ENCODE measurements around the gene NUBPL.

DNA sequence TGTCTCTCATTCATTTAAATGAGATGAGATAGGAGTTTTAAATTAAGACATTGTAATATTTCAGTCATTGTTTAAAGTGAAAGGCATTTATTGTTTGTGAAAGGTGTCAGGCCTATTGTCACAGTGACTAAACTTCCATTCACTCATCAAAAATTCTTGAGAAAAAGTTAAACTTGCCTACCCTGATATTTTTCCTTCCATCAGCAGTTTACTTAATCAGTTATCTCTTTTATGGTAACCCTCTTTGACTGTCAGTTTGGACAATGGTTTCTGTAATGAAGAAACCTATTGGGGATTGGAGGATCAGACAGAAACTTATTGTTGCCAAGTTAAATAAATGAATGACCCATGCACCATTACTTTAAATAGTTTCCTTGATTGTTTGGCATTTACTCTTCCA is 241.6 kb downstream of the NUBPL start:
- TF ChIP-seq GATA2 (IDR thresholded peaks at IDR 0.05; ENCODE audit: low read depth, low read length) (no peak), GATA3 (IDR thresholded peaks at IDR 0.05; ENCODE audit: low read depth, low read length) (no peak)

Measured in SH-SY5Y (cell line).